HL-60 (cell line): Measurements from ENCODE around the gene KRTAP5-2.
"Not testable (repeated sequence)": the region's sequence is repeated elsewhere in the genome, so short reads cannot be mapped to it uniquely, and the experiment has no call there.

ENCODE experiments used
- CTCF ChIP-seq: IDR thresholded peaks from one replicate; pipeline ENCODE4 v1.5.1; 2011; ENCODE audit warnings: low read length, control low read depth, inconsistent platforms; ENCODE audit not compliant: insufficient read depth
- POLR2AphosphoS5 ChIP-seq: IDR thresholded peaks from 2 replicates; pipeline ENCODE4 v1.6.1; 2012; ENCODE audit warnings: low read depth

- not testable (repeated sequence) for TF ChIP-seq CTCF, POLR2AphosphoS5
Measured at GRCh38 chr11:1607901-1608300, 9.8 kb upstream of the KRTAP5-2 start.
